Middle frontal gyrus (tissue), 1 donor: ENCODE results near the gene ASPG.

Source experiments
- DNase-seq: peaks from one replicate; pipeline ENCODE4 v3.0.0-alpha.2; 2015; ENCODE audit warnings: low spot score; ENCODE audit errors: extremely low spot score

Gene ASPG

GRCh38 chr14:104085032-104085888 is at the start of gene ASPG:
ASPG (plus strand) TSS chr14:104085700; CDS start chr14:104085771, 71 bp downstream.
- no peak for DNase-seq

- no peak for DNase-seq
Observed at GRCh38 chr14:104036212-104036611, 49.3 kb upstream of the ASPG start.

- DNase-seq: no peak
Observed at GRCh38 chr14:104037074-104037473, 48.4 kb upstream of the ASPG start.

GRCh38 chr14:104037903-104038302 is 47.6 kb upstream of the ASPG start:
- no peak for DNase-seq

GRCh38 chr14:104039214-104039613 is 46.3 kb upstream of the ASPG start:
- no peak for DNase-seq

- DNase-seq: no peak
Observed at GRCh38 chr14:104040539-104040938, 45.0 kb upstream of the ASPG start.

GRCh38 chr14:104041430-104042104 is 43.9 kb upstream of the ASPG start:
- no peak for DNase-seq

GRCh38 chr14:104044016-104044415 is 41.5 kb upstream of the ASPG start:
- DNase-seq: no peak

- DNase-seq: no peak
Observed at GRCh38 chr14:104047761-104048160, 37.7 kb upstream of the ASPG start.

GRCh38 chr14:104048758-104049507 is 36.6 kb upstream of the ASPG start:
- no peak for DNase-seq

- DNase-seq: no peak
Observed at GRCh38 chr14:104049576-104050240, 35.8 kb upstream of the ASPG start.

- DNase-seq: no peak
Observed at GRCh38 chr14:104051092-104051813, 34.2 kb upstream of the ASPG start.

- DNase-seq: no peak
Observed at GRCh38 chr14:104054222-104054905, 31.1 kb upstream of the ASPG start.

GRCh38 chr14:104062281-104062680 is 23.2 kb upstream of the ASPG start:
- no peak for DNase-seq

GRCh38 chr14:104064003-104064402 is 21.5 kb upstream of the ASPG start:
- DNase-seq: no peak

GRCh38 chr14:104066279-104066678 is 19.2 kb upstream of the ASPG start:
- no peak for DNase-seq

GRCh38 chr14:104066719-104067295 is 18.7 kb upstream of the ASPG start:
- DNase-seq: no peak

GRCh38 chr14:104069541-104069940 is 16.0 kb upstream of the ASPG start:
- no peak for DNase-seq

GRCh38 chr14:104072586-104072985 is 12.9 kb upstream of the ASPG start:
- DNase-seq: no peak

- no peak for DNase-seq
Observed at GRCh38 chr14:104073764-104074163, 11.7 kb upstream of the ASPG start.
